Renal cortical epithelial cell (primary cell): ENCODE measurements around the gene GREM1. TPM values are rescaled to one million over a fixed set of nuclear protein-coding genes. Genes with fewer than 3 reads are reported as not detected.

Source experiments
- DNase-seq: peaks from one replicate; pipeline ENCODE4 v3.0.0-alpha.2; 2011; ENCODE audit warnings: low read depth
- total RNA-seq: library from RNA; depleted of rRNA; stranded (reverse); fragments of >200 nt; gene quantifications from 2 replicates; pipeline ENCODE4 v1.2.3, GENCODE V29; 2014

The GREM1 gene
- total RNA-seq = 4.2 and 9.7 TPM in 2 replicates

GRCh38 chr15:32717426-32718226 is at the start of gene GREM1:
TSS of gene GREM1 (plus strand) at chr15:32718004. CDS start at chr15:32730691, 12,687 bp downstream.
- no peak for DNase-seq

- DNase-seq = no peak
These were observed 48.9 kb upstream of the GREM1 start for GRCh38 chr15:32668942-32669341.

- peak; percentile 85 for DNase-seq
These were observed 47.8 kb upstream of the GREM1 start for GRCh38 chr15:32669896-32670611.

- DNase-seq = no peak
These were observed 47.2 kb upstream of the GREM1 start for GRCh38 chr15:32670623-32671022.

GRCh38 chr15:32671339-32672325 is 46.2 kb upstream of the GREM1 start:
- no peak for DNase-seq

GRCh38 chr15:32674681-32675080 is 43.1 kb upstream of the GREM1 start:
- DNase-seq = no peak

GRCh38 chr15:32675466-32675865 is 42.3 kb upstream of the GREM1 start:
- DNase-seq = no peak

- peak; percentile 41 for DNase-seq
These were observed 41.6 kb upstream of the GREM1 start for GRCh38 chr15:32676169-32676568.

GRCh38 chr15:32677238-32677750 is 40.5 kb upstream of the GREM1 start:
- DNase-seq = peak; percentile 83

- DNase-seq = no peak
These were observed 38.5 kb upstream of the GREM1 start for GRCh38 chr15:32679298-32679690.

GRCh38 chr15:32682569-32682968 is 35.2 kb upstream of the GREM1 start:
- DNase-seq = peak; percentile 97

GRCh38 chr15:32682977-32683630 is 34.7 kb upstream of the GREM1 start:
- DNase-seq = no peak

GRCh38 chr15:32683906-32684584 is 33.8 kb upstream of the GREM1 start:
- peak; percentile 97 for DNase-seq

- DNase-seq = peak; percentile 26
These were observed 32.2 kb upstream of the GREM1 start for GRCh38 chr15:32685576-32685975.

- DNase-seq = peak; percentile 62
These were observed 30.2 kb upstream of the GREM1 start for GRCh38 chr15:32687556-32687955.

- DNase-seq = peak; percentile 95
These were observed 29.6 kb upstream of the GREM1 start for GRCh38 chr15:32688151-32688639.

- no peak for DNase-seq
These were observed 26.7 kb upstream of the GREM1 start for GRCh38 chr15:32690941-32691688.

- DNase-seq = no peak
These were observed 26.1 kb upstream of the GREM1 start for GRCh38 chr15:32691689-32692038.

GRCh38 chr15:32692286-32692685 is 25.5 kb upstream of the GREM1 start:
- no peak for DNase-seq
